Neural cell (in vitro differentiated cells): ENCODE measurements around the gene SH3RF1. TPM values are rescaled to one million over a fixed set of nuclear protein-coding genes. Genes with fewer than 3 reads are reported as not detected.
"Not testable (repeated sequence)": the region's sequence is repeated elsewhere in the genome, so short reads cannot be mapped to it uniquely, and the experiment has no call there.

Experiments
- H2AFZ ChIP-seq: fragments of 200-600, 300-800 bp; sonication (generic), shearing (Covaris generic); 2 replicates; pipeline ENCODE4 v1.6.0; 2014; ENCODE audit warnings: low read depth, mild to moderate bottlenecking, antibody characterized with exemption, low read length, moderate library complexity
- H3F3A ChIP-seq: fragments of 200-600 bp; shearing (Covaris generic); 2 replicates; pipeline ENCODE4 v1.6.1; 2016; ENCODE audit warnings: mild to moderate bottlenecking, moderate library complexity, mixed read lengths, antibody characterized with exemption, low read length; ENCODE audit not compliant: insufficient read depth, poor library complexity, severe bottlenecking
- H3K27ac ChIP-seq: fragments of 200-600, 300-800 bp; sonication (generic), shearing (Covaris generic); 2 replicates; pipeline ENCODE4 v1.5.1; 2014; ENCODE audit warnings: mild to moderate bottlenecking, low read length, moderate library complexity
- H3K27me3 ChIP-seq: fragments of 300-800, 200-600 bp; sonication (generic), shearing (Covaris generic); 2 replicates; pipeline ENCODE4 v1.6.0; 2014; ENCODE audit warnings: mild to moderate bottlenecking, low read depth, low read length, moderate library complexity; ENCODE audit not compliant: insufficient read depth
- H3K36me3 ChIP-seq: fragments of 300-800, 200-600 bp; sonication (generic), shearing (Covaris generic); 2 replicates; pipeline ENCODE4 v1.5.1; 2014; ENCODE audit warnings: mild to moderate bottlenecking, antibody characterized with exemption, low read length, moderate library complexity; ENCODE audit not compliant: insufficient read depth
- H3K4me2 ChIP-seq: fragments of 300-800, 200-600 bp; sonication (generic), shearing (Covaris generic); 2 replicates; pipeline ENCODE4 v1.6.0; 2014; ENCODE audit warnings: mild to moderate bottlenecking, low read length
- H3K4me3 ChIP-seq: fragments of 300-800, 200-600 bp; sonication (generic), shearing (Covaris generic); 2 replicates; pipeline ENCODE4 v1.5.1; 2014; ENCODE audit warnings: mild to moderate bottlenecking, low read length, moderate library complexity
- H3K79me2 ChIP-seq: fragments of 200-600 bp; shearing (Covaris generic); replicated peaks from 2 replicates; pipeline ENCODE4 v1.6.0; 2014; ENCODE audit warnings: mild to moderate bottlenecking, low read length, moderate library complexity; ENCODE audit not compliant: insufficient read depth
- H3K9ac ChIP-seq: fragments of 300-800, 200-600 bp; sonication (generic), shearing (Covaris generic); 2 replicates; pipeline ENCODE4 v1.6.1; 2016; ENCODE audit warnings: mild to moderate bottlenecking, low read length, mixed read lengths
- H3K9me2 ChIP-seq: fragments of 200-600 bp; shearing (Covaris generic); 2 replicates; pipeline ENCODE4 v1.6.1; 2016; ENCODE audit warnings: mild to moderate bottlenecking, low read length, mixed read lengths; ENCODE audit not compliant: insufficient read depth
- H3K9me3 ChIP-seq: fragments of 200-600, 300-800 bp; sonication (generic), shearing (Covaris generic); 2 replicates; pipeline ENCODE4 v1.6.1; 2016; ENCODE audit warnings: mild to moderate bottlenecking, mixed run types, low read length, moderate library complexity, mixed read lengths
- H4K20me1 ChIP-seq: fragments of 200-600 bp; shearing (Covaris generic); 2 replicates; pipeline ENCODE4 v1.6.1; 2016; ENCODE audit warnings: mild to moderate bottlenecking, mixed run types; ENCODE audit not compliant: insufficient read depth
- CTCF ChIP-seq: fragments of 450-650 bp; IDR thresholded peaks from 2 replicates; pipeline ENCODE4 v1.5.1; 2014; ENCODE audit warnings: antibody characterized with exemption, mild to moderate bottlenecking, moderate library complexity; ENCODE audit not compliant: poor library complexity, severe bottlenecking
- EP300 ChIP-seq: fragments of 450-650 bp; conservative IDR thresholded peaks from 2 replicates; pipeline ENCODE4 v1.6.1; 2014; ENCODE audit warnings: antibody characterized with exemption, mild to moderate bottlenecking, moderate library complexity; ENCODE audit not compliant: poor library complexity, severe bottlenecking
- EZH2 ChIP-seq: fragments of 200-600, 300-800 bp; shearing (Covaris generic), sonication (generic); IDR thresholded peaks from 2 replicates; pipeline ENCODE4 v1.6.1; 2014; ENCODE audit warnings: antibody characterized with exemption, low read length, borderline replicate concordance, mild to moderate bottlenecking; ENCODE audit not compliant: insufficient read depth, poor library complexity, severe bottlenecking
- MXI1 ChIP-seq: fragments of 450-650 bp; conservative IDR thresholded peaks from 2 replicates; pipeline ENCODE4 v1.6.1; 2014; ENCODE audit warnings: antibody characterized with exemption, mild to moderate bottlenecking; ENCODE audit not compliant: poor library complexity, severe bottlenecking
- POLR2AphosphoS5 ChIP-seq: IDR thresholded peaks from 2 replicates; pipeline ENCODE4 v1.6.1; 2012
- SMC3 ChIP-seq: fragments of 450-650 bp; conservative IDR thresholded peaks from 2 replicates; pipeline ENCODE4 v1.6.1; 2014; ENCODE audit warnings: antibody characterized with exemption, mild to moderate bottlenecking, moderate library complexity; ENCODE audit not compliant: poor library complexity
- TAF1 ChIP-seq: IDR thresholded peaks from 2 replicates; pipeline ENCODE4 v1.6.1; 2012; ENCODE audit warnings: low read depth
- polyA plus RNA-seq: library from polyadenylated mRNA; depleted of rRNA; stranded (reverse); fragments of >200 nt; gene quantifications from 2 replicates; pipeline ENCODE4 v1.2.3, GENCODE V29; 2014

The SH3RF1 gene
- polyA plus RNA-seq, 1 donor from 2014 or later, result 3.1 TPM

- peaks cover 11% of the 10 kb centered on the region for H3K79me2 ChIP-seq
- no peak overlapping the region for H3K4me2 ChIP-seq
- no peak for TF ChIP-seq MXI1
- no peak for TF ChIP-seq EZH2
- TF ChIP-seq POLR2AphosphoS5, result no peak
- TF ChIP-seq CTCF, result no peak
- TF ChIP-seq EP300, result no peak
- no peaks in the 10 kb centered on the region for H3K9me2 ChIP-seq
- no peak overlapping the region for H2AFZ ChIP-seq
- H3F3A ChIP-seq, result no peaks in the 10 kb centered on the region
- H3K27me3 ChIP-seq, result no peaks in the 10 kb centered on the region
- no peak overlapping the region for H3K27ac ChIP-seq
- no peak overlapping the region for H3K4me3 ChIP-seq
- H3K36me3 ChIP-seq, result no peaks in the 10 kb centered on the region
- H4K20me1 ChIP-seq, result no peaks in the 10 kb centered on the region
- no peaks in the 10 kb centered on the region for H3K9me3 ChIP-seq
- no peak overlapping the region for H3K9ac ChIP-seq
Measured at GRCh38 chr4:169198167-169198566, 72.6 kb downstream of the SH3RF1 start.

GRCh38 chr4:169197206-169197605, 73.5 kb downstream of the SH3RF1 start:
- not testable (repeated sequence) for H3K36me3 ChIP-seq, H3K4me2 ChIP-seq, H3K27me3 ChIP-seq, H4K20me1 ChIP-seq, H3K9me2 ChIP-seq, H3K27ac ChIP-seq, H3K9me3 ChIP-seq, H3F3A ChIP-seq, H2AFZ ChIP-seq, H3K4me3 ChIP-seq, H3K9ac ChIP-seq
- peaks cover 11% of the 10 kb centered on the region for H3K79me2 ChIP-seq

GRCh38 chr4:169195032-169195431, 75.7 kb downstream of the SH3RF1 start:
- Histone ChIP-seq H3K27me3 (no peaks in the 10 kb centered on the region), H4K20me1 (no peaks in the 10 kb centered on the region), H3K9me2 (no peaks in the 10 kb centered on the region), H3K9ac (no peak overlapping the region), H2AFZ (no peak overlapping the region), H3K4me3 (no peak overlapping the region), H3K4me2 (no peak overlapping the region), H3K27ac (no peak overlapping the region), H3K79me2 (peaks cover 8% of the 10 kb centered on the region), H3F3A (no peaks in the 10 kb centered on the region), H3K9me3 (no peaks in the 10 kb centered on the region), H3K36me3 (no peaks in the 10 kb centered on the region)
- TF ChIP-seq TAF1, result no peak
- TF ChIP-seq SMC3, result no peak

- H2AFZ ChIP-seq, H4K20me1 ChIP-seq, H3K4me2 ChIP-seq, H3K27me3 ChIP-seq, H3K36me3 ChIP-seq, H3K4me3 ChIP-seq, H3K9me2 ChIP-seq, H3K9me3 ChIP-seq, H3K79me2 ChIP-seq, H3K9ac ChIP-seq, H3F3A ChIP-seq, H3K27ac ChIP-seq: not testable (repeated sequence)
Measured at GRCh38 chr4:169189968-169190367, 80.8 kb downstream of the SH3RF1 start.
